RPMI8226 (cell line): ENCODE data around the gene ATAD3A.
"Not testable (repeated sequence)": the region's sequence is repeated elsewhere in the genome, so short reads cannot be mapped to it uniquely, and the experiment has no call there.

ENCODE experiments used
- DNase-seq: peaks from one replicate; pipeline ENCODE4 v3.0.0-alpha.2; 2015

ATAD3A gene

GRCh38 chr1:1490633-1491230 is 21.2 kb upstream of the ATAD3A start:
- no peak for DNase-seq

- no peak for DNase-seq
These were observed 20.4 kb upstream of the ATAD3A start for GRCh38 chr1:1491601-1492000.

- DNase-seq = not testable (repeated sequence)
These were observed 17.7 kb upstream of the ATAD3A start for GRCh38 chr1:1494311-1494710.

GRCh38 chr1:1495461-1495975 is 16.4 kb upstream of the ATAD3A start:
- DNase-seq = not testable (repeated sequence)

- peak; percentile 87 for DNase-seq
These were observed 7.1 kb upstream of the ATAD3A start for GRCh38 chr1:1504777-1505365.

- peak; percentile 62 for DNase-seq
These were observed 6.6 kb upstream of the ATAD3A start for GRCh38 chr1:1505366-1505798.

GRCh38 chr1:1505801-1506200 is 6.2 kb upstream of the ATAD3A start:
- DNase-seq = not testable (repeated sequence)

- no peak for DNase-seq
These were observed 4.7 kb upstream of the ATAD3A start for GRCh38 chr1:1507305-1507704.

- not testable (repeated sequence) for DNase-seq
These were observed 3.0 kb upstream of the ATAD3A start for GRCh38 chr1:1508775-1509464.

- not testable (repeated sequence) for DNase-seq
These were observed 2.5 kb upstream of the ATAD3A start for GRCh38 chr1:1509465-1509850.

GRCh38 chr1:1510912-1511532 is 940 bp upstream of the ATAD3A start:
- peak; percentile 58 for DNase-seq

GRCh38 chr1:1512425-1512824 is 463 bp downstream of the ATAD3A start:
- not testable (repeated sequence) for DNase-seq

- DNase-seq = not testable (repeated sequence)
These were observed 1.7 kb downstream of the ATAD3A start for GRCh38 chr1:1513675-1514074.

- not testable (repeated sequence) for DNase-seq
These were observed 2.4 kb downstream of the ATAD3A start for GRCh38 chr1:1514376-1514775.

- DNase-seq = not testable (repeated sequence)
These were observed 5.0 kb downstream of the ATAD3A start for GRCh38 chr1:1516923-1517322.

- DNase-seq = no peak
These were observed 6.1 kb downstream of the ATAD3A start for GRCh38 chr1:1517973-1518620.

- DNase-seq = not testable (repeated sequence)
These were observed 6.7 kb downstream of the ATAD3A start for GRCh38 chr1:1518621-1519007.

GRCh38 chr1:1519805-1520505 is 8.0 kb downstream of the ATAD3A start:
- DNase-seq = not testable (repeated sequence)

GRCh38 chr1:1521331-1521730 is 9.4 kb downstream of the ATAD3A start:
- DNase-seq = no peak

GRCh38 chr1:1522536-1522935 is 10.6 kb downstream of the ATAD3A start:
- not testable (repeated sequence) for DNase-seq

- DNase-seq = not testable (repeated sequence)
These were observed 11.3 kb downstream of the ATAD3A start for GRCh38 chr1:1523226-1523625.

GRCh38 chr1:1523651-1524050 is 11.7 kb downstream of the ATAD3A start:
- not testable (repeated sequence) for DNase-seq
